Epithelial cell of prostate (primary cell): Measurements from ENCODE around the gene KCNC4.

Experiments
- DNase-seq: peaks from one replicate; pipeline ENCODE4 v3.0.0-alpha.2; 2011; ENCODE audit warnings: low read depth, low spot score
- H3K27ac ChIP-seq: fragments of 450-650 bp; 2 replicates; pipeline ENCODE4 v1.5.1; 2017; ENCODE audit warnings: mild to moderate bottlenecking

KCNC4 gene

DNA sequence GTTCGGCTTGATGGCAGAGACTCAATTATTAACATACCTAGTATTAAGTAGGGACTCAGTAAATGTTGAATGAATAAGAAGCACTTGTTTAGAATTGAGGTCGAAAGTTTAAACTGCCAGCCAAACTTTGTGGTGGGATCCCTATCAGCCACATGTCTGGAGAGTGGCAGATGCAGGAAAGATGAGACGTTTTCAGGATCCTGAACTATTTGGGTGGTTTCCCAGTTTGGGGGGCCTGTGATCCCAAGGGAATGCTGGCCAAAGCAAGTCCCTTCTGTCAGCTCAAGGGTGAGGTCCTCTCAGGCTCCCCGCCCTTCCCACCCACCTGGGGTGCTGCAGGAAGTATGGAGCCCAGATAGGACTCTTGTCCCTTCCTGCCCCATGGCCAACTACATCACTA is 38.6 kb downstream of the KCNC4 start:
- H3K27ac ChIP-seq, result no peak overlapping the region
- no peak for DNase-seq

DNA sequence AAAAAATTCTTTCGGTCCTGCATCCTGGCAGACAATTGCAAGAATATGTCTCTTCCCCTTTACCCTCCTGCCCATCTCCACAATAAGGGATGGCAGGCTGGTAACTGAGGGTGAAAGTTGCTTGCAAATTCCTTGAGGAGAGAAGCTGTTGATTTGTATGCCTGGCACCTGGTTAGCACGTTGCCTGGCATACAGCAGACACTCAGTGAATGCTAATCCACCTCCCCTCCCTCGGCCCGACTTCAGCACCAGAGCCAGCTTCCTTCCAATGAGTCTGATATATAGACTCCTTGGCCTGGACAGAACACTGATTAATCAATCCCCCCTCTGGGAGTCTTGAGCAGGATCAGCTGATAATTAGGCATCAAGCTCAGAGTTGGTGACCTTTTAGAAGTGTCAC is 39.1 kb downstream of the KCNC4 start:
- DNase-seq, result no peak
- H3K27ac ChIP-seq, result no peak overlapping the region

DNA sequence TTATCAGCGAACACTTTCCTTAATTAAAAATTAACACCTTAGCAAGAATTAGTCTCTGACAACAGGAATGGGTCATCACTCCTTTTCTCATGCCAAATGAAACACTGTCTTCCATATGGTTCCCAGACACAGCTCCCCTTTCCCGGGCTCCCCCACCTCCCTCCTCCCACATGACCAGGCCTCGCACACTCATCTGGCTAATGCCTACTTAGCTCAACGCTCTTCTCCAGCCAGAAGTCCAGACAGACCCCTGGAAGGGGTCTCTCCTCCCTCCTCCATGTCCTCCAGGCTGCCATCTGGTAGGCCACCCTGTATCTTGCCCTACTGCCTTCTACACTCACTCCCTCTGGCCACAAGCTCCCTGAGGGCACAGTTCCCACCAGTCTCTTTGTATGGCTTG is 39.9 kb downstream of the KCNC4 start:
- H3K27ac ChIP-seq, result no peak overlapping the region
- DNase-seq, result no peak

DNA sequence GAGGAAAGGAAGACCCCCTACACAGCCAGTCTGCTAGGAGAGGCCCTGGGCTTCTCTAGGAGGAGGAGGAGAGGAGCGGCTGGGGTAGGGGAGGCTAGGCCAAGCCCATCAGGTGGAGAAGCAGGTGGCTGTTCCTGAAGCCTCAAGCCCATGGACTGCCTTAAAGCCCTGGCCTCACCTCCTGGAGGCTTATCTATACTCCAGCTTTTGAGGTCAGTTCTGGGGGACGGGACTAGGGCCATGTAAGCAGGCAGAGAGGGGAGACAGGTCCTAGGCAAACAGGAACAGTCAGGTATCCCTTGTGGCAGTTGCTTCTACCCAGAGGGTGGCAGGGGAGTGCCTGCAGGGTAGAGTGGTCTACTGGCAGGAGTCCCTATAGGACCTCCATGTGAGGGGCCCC is 40.6 kb downstream of the KCNC4 start:
- no peak for DNase-seq
- H3K27ac ChIP-seq, result no peak overlapping the region

DNA sequence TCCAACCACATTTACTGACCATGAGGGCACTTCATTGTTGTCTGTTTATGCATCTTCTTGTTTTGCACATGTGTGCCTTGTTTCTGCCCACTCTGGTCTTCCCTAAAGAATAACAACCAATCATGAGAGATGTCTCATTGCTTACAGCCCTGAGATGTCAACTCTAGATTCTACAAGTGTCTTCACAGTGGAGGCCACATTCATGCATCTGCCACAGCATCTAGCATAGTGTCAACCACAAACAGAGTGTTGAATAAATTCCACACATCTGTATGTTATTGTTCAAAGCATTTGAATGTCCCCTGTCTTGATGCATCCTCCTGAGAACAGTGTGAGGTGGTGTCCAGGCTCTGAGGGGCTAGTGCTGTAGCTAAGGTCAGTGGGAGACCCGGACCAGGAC is 43.1 kb downstream of the KCNC4 start:
- DNase-seq, result no peak
- no peak overlapping the region for H3K27ac ChIP-seq

DNA sequence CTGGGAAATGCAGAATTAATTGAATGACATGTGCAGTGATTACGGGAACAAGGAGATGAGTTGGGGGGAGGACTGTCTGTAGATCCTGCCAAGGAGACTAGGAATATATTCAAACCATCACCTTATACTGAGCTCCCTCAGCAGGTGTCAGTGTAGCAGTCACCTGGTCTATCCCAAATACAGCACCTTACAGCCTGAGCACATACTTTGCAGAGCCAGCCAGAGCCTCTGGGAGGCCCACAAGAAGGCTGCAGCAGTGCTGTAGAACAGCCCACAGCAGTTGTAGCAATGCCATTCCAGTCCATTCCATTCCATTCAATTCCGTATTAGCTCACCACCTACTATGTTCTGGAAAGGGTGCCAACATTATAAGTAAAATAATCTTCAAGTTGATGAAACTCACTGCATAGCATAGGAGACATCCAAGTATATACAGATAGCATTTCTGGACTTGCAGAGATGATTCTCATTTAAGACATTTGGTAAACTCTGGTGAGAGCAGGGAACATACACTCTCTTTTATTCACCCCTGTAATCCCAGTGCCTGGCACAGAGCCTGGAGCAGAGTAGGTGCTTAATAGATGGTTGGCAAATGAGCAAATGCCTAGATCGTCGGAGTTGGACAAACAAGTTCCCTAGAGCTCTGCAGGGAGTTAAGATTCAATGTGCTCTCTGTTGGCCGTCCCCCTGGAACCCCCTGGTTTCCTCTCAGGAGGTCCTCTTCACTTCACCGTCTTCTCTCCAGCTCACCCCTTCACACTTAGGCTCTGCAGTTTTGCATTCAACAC is 44.7 kb downstream of the KCNC4 start:
- no peak for DNase-seq
- H3K27ac ChIP-seq, result no peak overlapping the region

DNA sequence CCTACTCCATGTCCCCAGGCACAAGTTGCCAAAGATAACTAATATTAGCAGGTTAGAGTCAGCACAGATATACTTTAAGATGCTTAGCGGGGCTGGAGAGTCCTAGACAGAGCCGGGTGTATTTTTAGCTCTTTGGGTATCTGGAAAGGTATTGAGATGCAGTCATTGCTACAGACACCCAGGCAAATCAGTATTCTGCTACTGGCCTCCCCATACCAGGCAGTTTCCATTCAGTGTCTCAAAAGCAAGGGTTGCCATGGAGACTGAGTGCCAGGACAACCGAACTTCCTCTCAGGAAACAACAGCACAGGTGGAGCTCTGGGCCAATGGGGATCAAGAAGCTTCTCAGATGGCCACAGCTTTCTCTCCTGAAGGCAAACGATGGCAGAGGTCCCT is 45.3 kb downstream of the KCNC4 start:
- DNase-seq, result no peak
- H3K27ac ChIP-seq, result no peak overlapping the region

DNA sequence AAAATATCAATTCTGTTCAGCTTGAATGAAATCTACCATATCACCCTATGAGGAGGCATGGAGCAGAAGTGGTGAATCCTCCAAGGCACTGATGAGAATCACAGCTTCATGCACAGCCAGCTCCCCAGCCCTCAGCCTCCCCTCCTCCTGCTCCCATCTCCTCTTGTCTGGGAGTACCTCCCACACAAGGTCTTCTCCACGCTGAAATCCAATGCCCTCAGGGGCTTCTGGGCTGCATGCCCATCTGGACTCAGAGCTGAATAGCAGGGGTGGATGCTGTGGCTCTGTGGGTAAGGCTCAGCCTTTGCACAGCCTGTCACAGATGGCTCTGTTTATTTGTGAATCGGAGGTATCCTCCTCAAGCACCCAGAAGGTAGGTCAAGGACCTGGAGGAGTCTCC is 48.6 kb downstream of the KCNC4 start:
- H3K27ac ChIP-seq, result no peak overlapping the region
- no peak for DNase-seq

DNA sequence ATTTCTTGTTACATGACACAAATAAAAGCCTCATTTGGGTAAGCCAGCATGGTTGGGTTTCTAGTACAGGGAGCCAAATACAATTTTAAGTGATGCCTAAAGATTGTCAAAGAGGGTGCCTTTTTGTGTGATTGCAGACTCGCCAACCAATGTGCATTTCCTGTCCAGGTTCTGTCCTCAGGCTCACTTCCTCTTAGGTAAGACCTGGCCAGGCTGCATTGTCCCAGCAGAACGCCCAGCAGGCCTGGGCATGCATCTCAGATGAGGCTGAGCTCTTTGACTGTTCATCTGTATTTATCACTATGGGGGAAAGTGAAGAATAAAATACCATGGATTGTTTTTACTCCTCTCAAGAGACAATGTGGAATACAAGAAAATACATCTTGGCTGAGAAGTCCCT is 49.7 kb downstream of the KCNC4 start:
- peak; percentile 51 for DNase-seq
- H3K27ac ChIP-seq, result peak overlapping the region; percentile 54
